HepG2 (cell line): ENCODE results near the gene C1R. TPM values are rescaled to one million over a fixed set of nuclear protein-coding genes. Genes with fewer than 3 reads are reported as not detected.

Experiments
- ARNTL ChIP-seq: sonication (generic); formaldehyde crosslinking; IDR thresholded peaks from 2 replicates; pipeline ENCODE4 v1.4.0; 2020; ENCODE audit warnings: mild to moderate bottlenecking, missing genetic modification reagents
- BCL3 ChIP-seq: sonication (generic); formaldehyde crosslinking; IDR thresholded peaks from 2 replicates; pipeline ENCODE4 v1.5.1; 2020; ENCODE audit warnings: mild to moderate bottlenecking, missing genetic modification reagents, moderate library complexity
- ELF1 ChIP-seq: sonication (generic); formaldehyde crosslinking; IDR thresholded peaks from 2 replicates; pipeline ENCODE4 v1.4.0; 2020; ENCODE audit warnings: missing genetic modification reagents
- FOSL1 ChIP-seq: sonication (generic); formaldehyde crosslinking; IDR thresholded peaks from 2 replicates; pipeline ENCODE4 v1.9.0; 2021; ENCODE audit warnings: missing genetic modification reagents, borderline replicate concordance
- FOXC1 ChIP-seq: sonication (generic); formaldehyde crosslinking; IDR thresholded peaks from 2 replicates; pipeline ENCODE4 v1.8.0; 2022; ENCODE audit warnings: mild to moderate bottlenecking, missing genetic modification reagents, borderline replicate concordance
- HOXD1 ChIP-seq: sonication (generic); formaldehyde crosslinking; IDR thresholded peaks from 2 replicates; pipeline ENCODE4 v1.5.0; 2020; ENCODE audit warnings: missing genetic modification reagents
- ISL2 ChIP-seq: sonication (generic); formaldehyde crosslinking; IDR thresholded peaks from 2 replicates; pipeline ENCODE4 v1.5.0; 2020; ENCODE audit warnings: missing genetic modification reagents
- MBD4 ChIP-seq: IDR thresholded peaks from 2 replicates; pipeline ENCODE4 v1.6.1; 2012; ENCODE audit warnings: low read length, inconsistent platforms, borderline replicate concordance
- REPIN1 ChIP-seq: sonication (generic); formaldehyde crosslinking; IDR thresholded peaks from 2 replicates; pipeline ENCODE4 v1.8.0; 2022; ENCODE audit warnings: missing genetic modification reagents, low read depth, mild to moderate bottlenecking, borderline replicate concordance
- SUZ12 ChIP-seq: fragments of 150-350 bp; IDR thresholded peaks from 2 replicates; pipeline ENCODE4 v1.6.1; 2014; ENCODE audit warnings: low read depth, low read length
- TARDBP ChIP-seq: sonication (generic); formaldehyde crosslinking; IDR thresholded peaks from 2 replicates; pipeline ENCODE4 v1.8.0; 2022; ENCODE audit warnings: mild to moderate bottlenecking, missing genetic modification reagents
- ZBTB43 ChIP-seq: sonication (generic); formaldehyde crosslinking; conservative IDR thresholded peaks from 2 replicates; pipeline ENCODE4 v1.4.0; 2020; ENCODE audit warnings: missing genetic modification reagents
- ZBTB7B ChIP-seq: sonication (generic); formaldehyde crosslinking; IDR thresholded peaks from 2 replicates; pipeline ENCODE4 v1.4.0; 2020; ENCODE audit warnings: missing genetic modification reagents
- ZEB1 ChIP-seq: IDR thresholded peaks from 2 replicates; pipeline ENCODE4 v1.6.1; 2012; ENCODE audit warnings: mild to moderate bottlenecking, low read depth, inconsistent platforms; ENCODE audit not compliant: insufficient replicate concordance
- ZNF225 ChIP-seq: sonication (generic); formaldehyde crosslinking; IDR thresholded peaks from 2 replicates; pipeline ENCODE4 v1.4.0; 2020; ENCODE audit warnings: mild to moderate bottlenecking, missing genetic modification reagents
- ZNF281 ChIP-seq: sonication (generic); formaldehyde crosslinking; IDR thresholded peaks from 2 replicates; pipeline ENCODE4 v1.4.0; 2020; ENCODE audit warnings: missing genetic modification reagents, borderline replicate concordance
- ZNF552 ChIP-seq: sonication (generic); formaldehyde crosslinking; IDR thresholded peaks from 2 replicates; pipeline ENCODE4 v1.9.0; 2022; ENCODE audit warnings: missing genetic modification reagents, mild to moderate bottlenecking, borderline replicate concordance
- ZNF558 ChIP-seq: sonication (generic); formaldehyde crosslinking; IDR thresholded peaks from 2 replicates; pipeline ENCODE4 v1.9.0; 2022; ENCODE audit warnings: mild to moderate bottlenecking, missing genetic modification reagents, borderline replicate concordance
- ZNF616 ChIP-seq: sonication (generic); formaldehyde crosslinking; IDR thresholded peaks from 2 replicates; pipeline ENCODE4 v1.5.0; 2020; ENCODE audit warnings: low read depth, mild to moderate bottlenecking, missing genetic modification reagents
- ZNF687 ChIP-seq: sonication (generic); formaldehyde crosslinking; IDR thresholded peaks from 2 replicates; pipeline ENCODE4 v1.5.1; 2020; ENCODE audit warnings: mild to moderate bottlenecking, missing genetic modification reagents, moderate library complexity
- polyA plus RNA-seq, 8 experiments: library from polyadenylated mRNA; depleted of rRNA in 3 of 8; stranded (reverse) in 7 of 8; unstranded in 1 of 8; fragments of >200 nt; fragmentation: Illumina TruSeq in 4 of 8; extraction: Trizol in 4 of 8; gene quantifications; 2 replicates each; pipeline versions ENCODE4 v1.2.1 to v1.2.3, GENCODE V29; 2011 to 2016; ENCODE audit warnings: low read depth in 4 of 8, missing spikeins in 1 of 8, mixed read lengths in 1 of 8; ENCODE audit not compliant: insufficient read depth in 1 of 8
- total RNA-seq, 5 experiments: library from RNA; depleted of rRNA; stranded (reverse); fragments of >200 nt; fragmentation: Illumina TruSeq; extraction: Trizol; gene quantifications; 2 replicates each; pipeline ENCODE4 v1.2.3, GENCODE V29; 2016; ENCODE audit warnings: low read depth in 1 of 5

C1R gene
- total and polyA plus RNA-seq, 2 of the 13 experiments (the other 11 are each of a cell fraction or from before 2014, with no cell fraction given), result 3.5 to 6.5 TPM

GRCh38 chr12:7129872-7130691 is 37.8 kb upstream of the C1R start, which contains the start of gene CLSTN3 (continued):
- no peak; the same call in 1 of the 2 replicates for TF ChIP-seq BCL3
- no peak for TF ChIP-seq MBD4
- TF ChIP-seq ZNF687, result peak; percentile 18
- no peak for TF ChIP-seq ZNF558 (CRISPR knock-in tag)
- no peak for TF ChIP-seq ZNF225 (CRISPR knock-in tag)
- TF ChIP-seq FOSL1 (CRISPR knock-in tag), result no peak
- TF ChIP-seq ELF1 (CRISPR knock-in tag), result 0 out of 2 replicates have a peak, but pooled peaks have one; percentile 9
- TF ChIP-seq REPIN1, result 0 out of 2 replicates have a peak, but pooled peaks have one; percentile 49
- TF ChIP-seq ZNF552 (CRISPR knock-in tag), result 0 out of 2 replicates have a peak, but pooled peaks have one; percentile 34
- no peak for TF ChIP-seq ISL2 (CRISPR knock-in tag)
- no peak; the same call in 1 of the 2 replicates for TF ChIP-seq ARNTL
- TF ChIP-seq ZEB1, result peak; percentile 71
- no peak for TF ChIP-seq TARDBP
- TF ChIP-seq ZNF281 (CRISPR knock-in tag), result peak; percentile 48; the same call in 1 of the 2 replicates
- no peak for TF ChIP-seq HOXD1 (CRISPR knock-in tag)
- no peak for TF ChIP-seq ZBTB7B (CRISPR knock-in tag)
- TF ChIP-seq ZNF616 (CRISPR knock-in tag), result no peak
- no peak for TF ChIP-seq SUZ12
- no peak for TF ChIP-seq FOXC1 (CRISPR knock-in tag)
- no peak for TF ChIP-seq ZBTB43 (CRISPR knock-in tag)
